K562 (cell line): ENCODE data around the gene FXYD1. TPM values are rescaled to one million over a fixed set of nuclear protein-coding genes. Genes with fewer than 3 reads are reported as not detected.

Experiments
- BRD9 ChIP-seq: fragments of 450-650 bp; IDR thresholded peaks from 2 replicates; pipeline ENCODE4 v1.6.1; 2018; ENCODE audit warnings: low read depth; ENCODE audit not compliant: partially characterized antibody
- FOSL1 ChIP-seq: fragments of 200-800 bp; sonication (Bioruptor generic); conservative IDR thresholded peaks from 2 replicates; pipeline ENCODE4 v1.6.1; 2016; ENCODE audit warnings: missing genetic modification characterization, missing compliant biosample characterization
- HIVEP1 ChIP-seq: fragments of 250-450 bp; sonication (Bioruptor Pico); IDR thresholded peaks from 2 replicates; pipeline ENCODE4 v1.4.0; 2020; ENCODE audit warnings: mild to moderate bottlenecking
- HLTF ChIP-seq: fragments of 450-650 bp; IDR thresholded peaks from 2 replicates; pipeline ENCODE4 v1.6.1; 2016
- HMGN3 ChIP-seq: IDR thresholded peaks from 2 replicates; pipeline ENCODE4 v1.6.1; 2011; ENCODE audit warnings: borderline replicate concordance, low read depth, mild to moderate bottlenecking, mixed read lengths, low read length; ENCODE audit not compliant: insufficient read length; ENCODE audit errors: extremely low read depth
- JUN ChIP-seq, 2 experiments: sonication (generic) in 1 of 2; formaldehyde crosslinking in 1 of 2; IDR thresholded peaks; 2 replicates each; pipeline versions ENCODE4 v1.6.1 to v1.8.0; 2012 to 2022; ENCODE audit warnings: borderline replicate concordance in 2 of 2, mild to moderate bottlenecking in 2 of 2, improper control_type of control experiment in 1 of 2, low read depth in 1 of 2, low read length in 1 of 2, missing genetic modification reagents in 1 of 2
- MYC ChIP-seq, 2 experiments: fragments of 250-450 bp in 1 of 2; sonication (Bioruptor Pico) in 1 of 2; IDR thresholded peaks; 2 replicates each; pipeline versions ENCODE4 v1.5.1 to v1.6.1; 2012 to 2021; ENCODE audit warnings: low read depth in 2 of 2, borderline replicate concordance in 1 of 2, improper control_type of control experiment in 1 of 2, low read length in 1 of 2, mild to moderate bottlenecking in 1 of 2, moderate library complexity in 1 of 2
- NFRKB ChIP-seq: fragments of 450-650 bp; IDR thresholded peaks from 2 replicates; pipeline ENCODE4 v1.6.1; 2016; ENCODE audit warnings: low read depth
- RCOR1 ChIP-seq, 2 experiments: IDR thresholded peaks; 2 replicates each; pipeline ENCODE4 v1.6.1; 2012; ENCODE audit warnings: low read depth in 2 of 2, low read length in 2 of 2, borderline replicate concordance in 1 of 2, improper control_type of control experiment in 1 of 2
- TAF1 ChIP-seq: IDR thresholded peaks from 2 replicates; pipeline ENCODE4 v1.6.1; 2011; ENCODE audit warnings: mild to moderate bottlenecking, low read length, moderate library complexity; ENCODE audit not compliant: insufficient read depth, control insufficient read depth, severe bottlenecking; ENCODE audit errors: extremely low read depth
- TCF3 ChIP-seq: sonication (generic); formaldehyde crosslinking; IDR thresholded peaks from 2 replicates; pipeline ENCODE4 v1.4.0; 2020; ENCODE audit warnings: mild to moderate bottlenecking, missing genetic modification reagents
- ZNF146 ChIP-seq: IDR thresholded peaks from one replicate; pipeline ENCODE4 v1.6.1; 2018; ENCODE audit warnings: missing compliant biosample characterization; ENCODE audit not compliant: unreplicated experiment
- polyA plus RNA-seq, 8 experiments: library from polyadenylated mRNA; depleted of rRNA in 4 of 8; stranded (reverse) in 5 of 8; unstranded in 3 of 8; fragments of >200 nt; fragmentation: Nextera tagmentation in 2 of 8; fragmentation: Illumina TruSeq in 1 of 8; extraction: Ambion mirVana in 2 of 8; extraction: Trizol in 1 of 8; gene quantifications; 2 replicates each; pipeline versions ENCODE4 v1.2.1 to v1.2.3, GENCODE V29; 2011 to 2014; ENCODE audit warnings: inconsistent platforms in 1 of 8, missing spikeins in 1 of 8
- total RNA-seq, 7 experiments: library from RNA; depleted of rRNA in 6 of 7; stranded (reverse); fragments of >200 nt in 6 of 7; fragmentation: Illumina TruSeq in 2 of 7; extraction: Trizol in 2 of 7; gene quantifications; 2 replicates each; pipeline versions ENCODE4 v1.2.1 to v1.2.3, GENCODE V29; 2011 to 2021; ENCODE audit warnings: low replicate concordance in 1 of 7
- TF ChIP-seq, protein P1 (sequence below): fragments of 450-650 bp; IDR thresholded peaks from 2 replicates; pipeline ENCODE4 v1.7.0; 2016; ENCODE audit warnings: borderline replicate concordance
- TF ChIP-seq, protein P2 (sequence below): fragments of 250-450 bp; sonication (Bioruptor Pico); IDR thresholded peaks from 2 replicates; pipeline ENCODE4 v1.8.0; 2021; ENCODE audit warnings: borderline replicate concordance, mild to moderate bottlenecking, moderate library complexity; ENCODE audit not compliant: poor library complexity, severe bottlenecking
- TF ChIP-seq, protein P3 (sequence below): fragments of 250-450 bp; sonication (Bioruptor Pico); IDR thresholded peaks from 2 replicates; pipeline ENCODE4 v1.9.0; 2021; ENCODE audit warnings: mild to moderate bottlenecking, inconsistent platforms
- TF ChIP-seq, protein P4 (sequence below): fragments of 450-650 bp; IDR thresholded peaks from 2 replicates; pipeline ENCODE4 v1.6.1; 2016; ENCODE audit warnings: missing biosample characterization, missing genetic modification characterization
- TF ChIP-seq, protein P5 (sequence below): sonication (generic); formaldehyde crosslinking; IDR thresholded peaks from 2 replicates; pipeline ENCODE4 v1.8.0; 2023; ENCODE audit warnings: mild to moderate bottlenecking, missing genetic modification reagents

FXYD1 gene
- total and polyA plus RNA-seq, 9 of the 15 experiments (the other 6 are each of a cell fraction or from before 2014, with no cell fraction given): 0.40 to 3.2 (median 1.8) TPM; not detected in 3

DNA sequence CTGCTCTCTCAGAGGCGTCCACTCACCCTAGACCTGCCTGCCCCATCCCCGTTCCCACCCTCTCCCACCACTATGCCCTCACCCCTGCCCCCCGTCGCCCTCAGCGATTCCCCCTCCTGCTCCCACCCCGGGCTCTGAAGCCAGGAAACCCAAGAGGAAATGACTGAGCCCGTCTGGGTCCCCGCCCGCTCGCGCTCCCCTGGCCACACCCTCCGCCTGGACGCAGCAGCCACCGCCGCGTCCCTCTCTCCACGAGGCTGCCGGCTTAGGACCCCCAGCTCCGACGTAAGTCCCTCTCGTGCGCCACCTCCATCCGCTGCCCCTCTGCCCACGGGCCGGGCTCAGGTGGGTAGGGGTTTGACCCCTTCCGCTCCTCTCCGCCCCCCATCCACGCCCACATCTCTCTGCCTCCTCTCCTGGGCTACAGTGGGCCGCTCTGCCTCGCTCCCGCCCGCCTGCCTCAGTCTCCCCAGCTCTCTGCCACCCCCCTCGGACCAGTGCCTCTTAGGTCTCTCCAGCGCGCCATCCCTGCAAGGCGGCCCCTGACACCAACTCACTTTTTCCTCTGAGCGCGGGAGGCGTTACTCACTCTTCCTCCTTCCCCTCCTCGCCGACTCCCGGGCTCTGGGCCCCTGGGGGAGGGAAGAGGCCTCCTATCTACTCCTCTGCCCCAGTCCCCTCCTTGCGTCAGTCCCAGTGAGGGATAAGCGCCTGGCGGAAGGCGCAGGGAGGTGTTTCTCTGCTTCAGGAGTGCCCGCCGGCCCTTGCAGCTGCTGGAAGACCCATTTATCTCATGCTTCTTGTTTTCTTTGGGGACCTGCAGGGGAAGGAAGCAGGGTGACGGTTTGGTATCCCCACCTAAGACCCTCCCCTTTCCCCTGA lies 16.1 kb downstream of the FXYD1 start, which contains the start of gene FXYD5 (continued):
- TF ChIP-seq, protein P1, sequence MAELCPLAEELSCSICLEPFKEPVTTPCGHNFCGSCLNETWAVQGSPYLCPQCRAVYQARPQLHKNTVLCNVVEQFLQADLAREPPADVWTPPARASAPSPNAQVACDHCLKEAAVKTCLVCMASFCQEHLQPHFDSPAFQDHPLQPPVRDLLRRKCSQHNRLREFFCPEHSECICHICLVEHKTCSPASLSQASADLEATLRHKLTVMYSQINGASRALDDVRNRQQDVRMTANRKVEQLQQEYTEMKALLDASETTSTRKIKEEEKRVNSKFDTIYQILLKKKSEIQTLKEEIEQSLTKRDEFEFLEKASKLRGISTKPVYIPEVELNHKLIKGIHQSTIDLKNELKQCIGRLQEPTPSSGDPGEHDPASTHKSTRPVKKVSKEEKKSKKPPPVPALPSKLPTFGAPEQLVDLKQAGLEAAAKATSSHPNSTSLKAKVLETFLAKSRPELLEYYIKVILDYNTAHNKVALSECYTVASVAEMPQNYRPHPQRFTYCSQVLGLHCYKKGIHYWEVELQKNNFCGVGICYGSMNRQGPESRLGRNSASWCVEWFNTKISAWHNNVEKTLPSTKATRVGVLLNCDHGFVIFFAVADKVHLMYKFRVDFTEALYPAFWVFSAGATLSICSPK: 0 out of 2 replicates have a peak, but pooled peaks have one; percentile 5
- TF ChIP-seq, protein P2, sequence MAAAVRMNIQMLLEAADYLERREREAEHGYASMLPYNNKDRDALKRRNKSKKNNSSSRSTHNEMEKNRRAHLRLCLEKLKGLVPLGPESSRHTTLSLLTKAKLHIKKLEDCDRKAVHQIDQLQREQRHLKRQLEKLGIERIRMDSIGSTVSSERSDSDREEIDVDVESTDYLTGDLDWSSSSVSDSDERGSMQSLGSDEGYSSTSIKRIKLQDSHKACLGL: peak; percentile 28
- TF ChIP-seq MYC (IDR thresholded peaks at IDR 0.05; ENCODE audit: low read depth, low read length) (peak; percentile 83), MYC (CRISPR knock-in tag; IDR thresholded peaks at IDR 0.05; ENCODE audit: borderline replicate concordance, low read depth) (peak; percentile 92; the same call in 1 of the 2 replicates), RCOR1 (IDR thresholded peaks at IDR 0.05; ENCODE audit: borderline replicate concordance in 1 of 2, low read depth in 2 of 2, low read length in 2 of 2) (peak in 1 of 2 experiments; percentile 75; a peak in 2 of 4 replicates), ZNF146 (peak; percentile 6), JUN (IDR thresholded peaks at IDR 0.05; ENCODE audit: borderline replicate concordance, low read depth, low read length) (peak; percentile 17; the same call in 1 of the 2 replicates), JUN (CRISPR knock-in tag; IDR thresholded peaks at IDR 0.05; ENCODE audit: borderline replicate concordance) (no peak), HIVEP1 (no peak), TAF1 (peak; percentile 62), TCF3 (CRISPR knock-in tag) (no peak), NFRKB (peak; percentile 74; the same call in 1 of the 2 replicates), BRD9 (peak; percentile 67), FOSL1 (peak; percentile 85), HMGN3 (peak; percentile 57), HLTF (peak; percentile 84; the same call in 1 of the 2 replicates)
- TF ChIP-seq, protein P3, sequence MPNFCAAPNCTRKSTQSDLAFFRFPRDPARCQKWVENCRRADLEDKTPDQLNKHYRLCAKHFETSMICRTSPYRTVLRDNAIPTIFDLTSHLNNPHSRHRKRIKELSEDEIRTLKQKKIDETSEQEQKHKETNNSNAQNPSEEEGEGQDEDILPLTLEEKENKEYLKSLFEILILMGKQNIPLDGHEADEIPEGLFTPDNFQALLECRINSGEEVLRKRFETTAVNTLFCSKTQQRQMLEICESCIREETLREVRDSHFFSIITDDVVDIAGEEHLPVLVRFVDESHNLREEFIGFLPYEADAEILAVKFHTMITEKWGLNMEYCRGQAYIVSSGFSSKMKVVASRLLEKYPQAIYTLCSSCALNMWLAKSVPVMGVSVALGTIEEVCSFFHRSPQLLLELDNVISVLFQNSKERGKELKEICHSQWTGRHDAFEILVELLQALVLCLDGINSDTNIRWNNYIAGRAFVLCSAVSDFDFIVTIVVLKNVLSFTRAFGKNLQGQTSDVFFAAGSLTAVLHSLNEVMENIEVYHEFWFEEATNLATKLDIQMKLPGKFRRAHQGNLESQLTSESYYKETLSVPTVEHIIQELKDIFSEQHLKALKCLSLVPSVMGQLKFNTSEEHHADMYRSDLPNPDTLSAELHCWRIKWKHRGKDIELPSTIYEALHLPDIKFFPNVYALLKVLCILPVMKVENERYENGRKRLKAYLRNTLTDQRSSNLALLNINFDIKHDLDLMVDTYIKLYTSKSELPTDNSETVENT (CRISPR knock-in tag): 0 out of 2 replicates have a peak, but pooled peaks have one; percentile 43
- TF ChIP-seq, protein P4, sequence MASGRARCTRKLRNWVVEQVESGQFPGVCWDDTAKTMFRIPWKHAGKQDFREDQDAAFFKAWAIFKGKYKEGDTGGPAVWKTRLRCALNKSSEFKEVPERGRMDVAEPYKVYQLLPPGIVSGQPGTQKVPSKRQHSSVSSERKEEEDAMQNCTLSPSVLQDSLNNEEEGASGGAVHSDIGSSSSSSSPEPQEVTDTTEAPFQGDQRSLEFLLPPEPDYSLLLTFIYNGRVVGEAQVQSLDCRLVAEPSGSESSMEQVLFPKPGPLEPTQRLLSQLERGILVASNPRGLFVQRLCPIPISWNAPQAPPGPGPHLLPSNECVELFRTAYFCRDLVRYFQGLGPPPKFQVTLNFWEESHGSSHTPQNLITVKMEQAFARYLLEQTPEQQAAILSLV (tag): no peak
- TF ChIP-seq, protein P5, sequence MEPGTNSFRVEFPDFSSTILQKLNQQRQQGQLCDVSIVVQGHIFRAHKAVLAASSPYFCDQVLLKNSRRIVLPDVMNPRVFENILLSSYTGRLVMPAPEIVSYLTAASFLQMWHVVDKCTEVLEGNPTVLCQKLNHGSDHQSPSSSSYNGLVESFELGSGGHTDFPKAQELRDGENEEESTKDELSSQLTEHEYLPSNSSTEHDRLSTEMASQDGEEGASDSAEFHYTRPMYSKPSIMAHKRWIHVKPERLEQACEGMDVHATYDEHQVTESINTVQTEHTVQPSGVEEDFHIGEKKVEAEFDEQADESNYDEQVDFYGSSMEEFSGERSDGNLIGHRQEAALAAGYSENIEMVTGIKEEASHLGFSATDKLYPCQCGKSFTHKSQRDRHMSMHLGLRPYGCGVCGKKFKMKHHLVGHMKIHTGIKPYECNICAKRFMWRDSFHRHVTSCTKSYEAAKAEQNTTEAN (CRISPR knock-in tag): 0 out of 2 replicates have a peak, but pooled peaks have one; percentile 50
